Hippocampal formation (tissue), 2 donors: ENCODE data around the gene SPECC1.
"Not testable (repeated sequence)": the region's sequence is repeated elsewhere in the genome, so short reads cannot be mapped to it uniquely, and the experiment has no call there.

Source experiments
- DNase-seq, 2 donors: peaks; one replicate each; lab custom pipeline; 2025; lab: John Stamatoyannopoulos, UW

The SPECC1 gene

GRCh38 chr17:20094777-20095176, 85.6 kb downstream of the SPECC1 start:
- no peak for DNase-seq

- DNase-seq: peak; percentile 77 to 79
Observed at GRCh38 chr17:20095336-20096080, 86.3 kb downstream of the SPECC1 start.

GRCh38 chr17:20096430-20096829, 87.3 kb downstream of the SPECC1 start:
- no peak for DNase-seq

- no peak for DNase-seq
Observed at GRCh38 chr17:20097330-20097729, 88.2 kb downstream of the SPECC1 start.

GRCh38 chr17:20098314-20098713, 89.2 kb downstream of the SPECC1 start:
- DNase-seq: no peak

- DNase-seq: not testable (repeated sequence)
Observed at GRCh38 chr17:20100806-20101205, 91.6 kb downstream of the SPECC1 start.

GRCh38 chr17:20103454-20104446, 94.6 kb downstream of the SPECC1 start:
- no peak for DNase-seq

- DNase-seq: no peak
Observed at GRCh38 chr17:20105539-20106280, 96.6 kb downstream of the SPECC1 start.

GRCh38 chr17:20106446-20106845, 97.3 kb downstream of the SPECC1 start:
- not testable (repeated sequence) for DNase-seq

- no peak for DNase-seq
Observed at GRCh38 chr17:20109076-20109475, 99.9 kb downstream of the SPECC1 start.

- DNase-seq: no peak
Observed at GRCh38 chr17:20111538-20111937, 102.4 kb downstream of the SPECC1 start.

- DNase-seq: no peak
Observed at GRCh38 chr17:20114466-20114865, 105.3 kb downstream of the SPECC1 start.

- DNase-seq: peak; percentile 31 to 64
Observed at GRCh38 chr17:20116683-20117309, 107.6 kb downstream of the SPECC1 start.

- DNase-seq: no peak
Observed at GRCh38 chr17:20118280-20118679, 109.1 kb downstream of the SPECC1 start.

GRCh38 chr17:20120836-20121235, 111.7 kb downstream of the SPECC1 start:
- DNase-seq: peak; percentile 34 to 71

GRCh38 chr17:20121359-20122253, 112.4 kb downstream of the SPECC1 start:
- DNase-seq: peak; percentile 69 to 82

- peak in 1 of 2 donors; percentile 55 for DNase-seq
Observed at GRCh38 chr17:20122254-20122879, 113.2 kb downstream of the SPECC1 start.

- no peak for DNase-seq
Observed at GRCh38 chr17:20123209-20123608, 114.0 kb downstream of the SPECC1 start.

GRCh38 chr17:20125724-20126123, 116.6 kb downstream of the SPECC1 start:
- no peak for DNase-seq
